ENCODE results near the gene VPS33B.

GRCh38 chr15:91032919-91033803 is 10.8 kb upstream of the VPS33B start:
- peak in 3 of 4 donors; percentile 74 to 86 (median 77) for TF ChIP-seq CTCF (IDR thresholded peaks at IDR 0.05)
- no peak for TF ChIP-seq POLR2A (IDR thresholded peaks at IDR 0.05)
